ENCODE results near the gene PIK3R1.

The PIK3R1 gene

GRCh38 chr5:68215208-68215897 lies at the start of gene PIK3R1:
TSS of gene PIK3R1 (plus strand) at chr5:68215756. CDS start at chr5:68226676, 10,920 bp downstream.
- no peaks in the 10 kb centered on the region for H3K27me3 Mint-ChIP-seq

GRCh38 chr5:68167195-68167651 lies 48.3 kb upstream of the PIK3R1 start:
- Mint-ChIP-seq H3K27ac (peak overlapping the region in 1 of 2 donors; percentile 33), H3K27me3 (no peaks in the 10 kb centered on the region)

More at GRCh38 chr5:68215208-68215897, at the start of gene PIK3R1:
- DNase-seq: peak; percentile 95 to 96
- Mint-ChIP-seq H3K4me1 (peaks cover 40% of the 10 kb centered on the region), H3K27ac (peak within 1 kb of the TSS; percentile 96 to 98), H3K4me3 (peak within 1 kb of the TSS; percentile 93 to 98), H3K9me3 (peaks cover 9 to 21% of the 10 kb centered on the region in 2 donors)
- ATAC-seq: peak; percentile 89

DNA sequence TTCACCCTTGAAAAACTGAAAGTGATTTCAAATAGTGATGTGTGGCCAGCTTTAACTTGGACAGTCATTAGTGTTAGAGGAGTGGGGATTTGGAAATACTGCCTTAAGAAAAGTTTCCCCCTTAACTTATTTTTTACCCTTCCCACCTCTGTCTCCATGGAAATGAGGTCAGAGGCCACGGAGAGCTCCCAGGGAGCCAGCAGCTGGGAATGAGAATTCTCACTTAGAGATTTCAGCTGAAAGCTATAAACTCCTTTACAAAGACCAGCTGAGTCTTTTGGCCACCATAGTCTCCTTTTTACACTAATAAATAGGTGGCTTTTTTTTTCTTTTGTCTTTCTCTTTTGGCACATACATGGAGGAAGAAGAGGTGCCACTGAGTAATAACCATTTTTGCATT lies 45.7 kb upstream of the PIK3R1 start:
- H3K4me3 Mint-ChIP-seq: no peak overlapping the region
- DNase-seq: no peak

More at GRCh38 chr5:68167195-68167651, 48.3 kb upstream of the PIK3R1 start:
- no peaks in the 10 kb centered on the region for H3K4me1 Mint-ChIP-seq
- H3K4me3 Mint-ChIP-seq: no peak overlapping the region
- no peaks in the 10 kb centered on the region for H3K9me3 Mint-ChIP-seq
- DNase-seq: no peak
- no peak for ATAC-seq

DNA sequence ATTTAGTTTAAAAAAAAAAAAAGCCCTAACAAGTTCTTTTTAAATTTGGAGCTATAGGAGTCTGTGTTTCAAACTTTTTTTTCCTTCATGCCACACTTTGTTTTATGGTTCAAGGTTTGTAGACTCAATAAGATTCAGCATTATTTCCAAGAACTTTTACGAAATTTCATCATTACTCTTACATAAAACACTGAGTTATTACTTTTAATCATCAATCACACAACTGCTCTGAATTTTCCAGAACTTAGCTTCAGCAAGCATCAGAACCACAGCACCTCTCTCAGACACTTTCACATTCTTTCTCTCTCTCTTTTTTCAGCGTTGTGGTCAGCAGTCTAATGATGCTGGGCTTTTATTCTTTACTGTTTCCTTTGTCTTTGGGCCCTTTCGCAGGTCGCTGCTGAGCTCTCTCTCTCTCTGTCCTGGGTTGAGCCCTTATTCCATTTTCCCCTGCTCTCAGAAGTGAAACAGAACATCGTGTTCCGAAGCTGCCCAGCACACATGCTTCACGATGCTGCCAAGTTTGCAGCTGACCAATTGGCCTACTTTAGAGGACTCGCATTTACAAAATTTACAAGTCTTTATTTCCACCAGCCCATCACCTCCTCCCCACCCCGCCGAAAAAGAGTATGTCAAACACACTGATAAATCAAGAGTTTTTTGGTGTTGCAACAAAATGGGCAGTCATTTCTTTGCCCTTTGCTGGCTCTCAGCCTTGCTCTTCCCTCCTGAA lies 44.6 kb upstream of the PIK3R1 start:
- Mint-ChIP-seq H3K27ac (no peak overlapping the region), H3K4me3 (no peak overlapping the region), H3K27me3 (no peaks in the 10 kb centered on the region), H3K9me3 (no peaks in the 10 kb centered on the region), H3K4me1 (no peaks in the 10 kb centered on the region)
- ATAC-seq (no peak), DNase-seq (no peak)

More for the DNA sequence above, 45.7 kb upstream of the PIK3R1 start:
- no peaks in the 10 kb centered on the region for H3K9me3 Mint-ChIP-seq
- ATAC-seq: no peak
- H3K27ac Mint-ChIP-seq: no peak overlapping the region
- H3K4me1 Mint-ChIP-seq: no peaks in the 10 kb centered on the region
- no peaks in the 10 kb centered on the region for H3K27me3 Mint-ChIP-seq

GRCh38 chr5:68172314-68172713 lies 43.2 kb upstream of the PIK3R1 start:
- DNase-seq: no peak
- H3K4me1 Mint-ChIP-seq: no peaks in the 10 kb centered on the region
- no peak overlapping the region for H3K4me3 Mint-ChIP-seq
- H3K9me3 Mint-ChIP-seq: no peaks in the 10 kb centered on the region
- no peak overlapping the region for H3K27ac Mint-ChIP-seq
- H3K27me3 Mint-ChIP-seq: no peaks in the 10 kb centered on the region
- no peak for ATAC-seq

DNA sequence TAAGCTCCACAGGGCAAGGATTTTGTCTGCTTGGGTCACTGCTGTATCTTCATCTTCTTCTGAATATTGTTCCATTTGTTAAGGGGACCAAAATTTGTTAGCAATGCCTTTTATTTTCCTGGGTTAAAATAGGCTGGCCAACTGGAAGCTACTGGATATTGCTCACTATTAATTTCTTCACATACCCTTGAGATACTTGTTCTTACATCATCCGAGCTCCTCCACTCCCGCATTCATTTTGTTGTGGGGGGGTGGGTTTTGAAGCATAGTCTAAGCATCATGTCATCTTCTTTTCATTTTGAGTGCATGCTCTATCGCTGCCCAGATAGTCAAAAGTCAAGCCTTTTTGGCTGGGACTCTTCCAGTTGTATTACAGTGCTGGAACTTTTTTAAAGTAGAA lies 42.5 kb upstream of the PIK3R1 start:
- ATAC-seq (no peak), DNase-seq (no peak)
- Mint-ChIP-seq H3K9me3 (no peaks in the 10 kb centered on the region), H3K27ac (no peak overlapping the region), H3K4me3 (no peak overlapping the region), H3K27me3 (no peaks in the 10 kb centered on the region), H3K4me1 (no peaks in the 10 kb centered on the region)

- Mint-ChIP-seq H3K27ac (no peak overlapping the region), H3K9me3 (no peaks in the 10 kb centered on the region)
Observed at GRCh38 chr5:68176253-68176652, 39.3 kb upstream of the PIK3R1 start.

DNA sequence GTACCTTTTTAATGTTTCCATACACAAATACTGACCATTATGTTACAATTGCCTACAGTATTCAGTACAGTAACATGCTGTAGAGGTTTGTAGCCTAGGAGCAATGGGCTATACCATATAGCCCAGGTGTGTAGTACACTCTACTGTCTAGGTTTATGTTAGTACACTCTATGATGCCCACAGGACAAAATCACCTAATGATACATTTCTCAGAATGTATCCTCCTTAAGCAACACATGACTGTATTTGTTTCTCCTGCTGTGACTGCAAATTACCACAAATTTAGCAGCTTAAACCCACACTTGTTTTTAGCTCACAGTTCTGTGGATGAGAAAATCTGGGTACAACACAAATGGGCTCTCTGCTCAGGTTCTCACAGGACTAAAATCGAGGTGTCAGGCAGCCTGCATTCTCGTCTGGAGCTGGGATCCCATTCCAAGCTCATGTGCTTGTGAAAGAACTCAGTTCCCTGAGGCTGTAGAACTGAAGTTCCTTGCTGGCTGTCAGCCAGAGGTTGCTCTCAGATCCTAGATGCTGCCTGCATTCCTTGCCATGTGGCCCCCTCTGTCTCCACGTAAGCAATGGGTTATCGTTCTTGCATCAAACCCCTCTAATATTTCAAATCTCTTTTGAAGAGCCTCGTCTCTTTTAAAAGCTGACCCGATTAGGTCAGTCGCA lies 38.6 kb upstream of the PIK3R1 start:
- Mint-ChIP-seq H3K4me1 (peaks cover 6% of the 10 kb centered on the region), H3K27me3 (no peaks in the 10 kb centered on the region), H3K4me3 (no peak overlapping the region), H3K27ac (no peak overlapping the region), H3K9me3 (peaks cover 0 to 5% of the 10 kb centered on the region in 2 donors)
- no peak for DNase-seq
- ATAC-seq: no peak

More at GRCh38 chr5:68176253-68176652, 39.3 kb upstream of the PIK3R1 start:
- DNase-seq (no peak), ATAC-seq (no peak)
- Mint-ChIP-seq H3K27me3 (no peaks in the 10 kb centered on the region), H3K4me1 (peaks cover 6% of the 10 kb centered on the region), H3K4me3 (no peak overlapping the region)

DNA sequence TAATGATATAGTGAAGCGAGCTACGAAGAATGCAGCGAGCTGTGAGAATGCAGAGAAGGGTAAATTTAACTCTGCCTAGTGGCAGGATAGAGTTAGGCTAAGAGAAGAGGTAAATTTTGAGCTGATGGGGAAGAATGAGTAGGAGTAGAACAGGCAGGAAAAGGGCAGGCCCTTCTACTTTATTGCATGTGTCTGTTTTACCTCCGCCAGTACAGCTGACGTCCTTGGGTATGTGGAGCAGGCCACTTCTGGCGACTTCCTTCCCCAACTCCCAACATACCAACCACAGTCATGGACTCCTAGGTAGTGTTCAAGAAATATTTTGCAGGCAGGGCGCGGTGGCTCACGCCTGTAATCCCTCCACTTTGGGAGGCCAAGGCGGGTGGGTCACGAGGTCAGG lies 37.9 kb upstream of the PIK3R1 start:
- no peak for ATAC-seq
- Mint-ChIP-seq H3K4me1 (peaks cover 10% of the 10 kb centered on the region), H3K27me3 (no peaks in the 10 kb centered on the region), H3K27ac (no peak overlapping the region), H3K4me3 (no peak overlapping the region), H3K9me3 (peaks cover 0 to 6% of the 10 kb centered on the region in 2 donors)
- no peak for DNase-seq

- H3K4me3 Mint-ChIP-seq: no peak overlapping the region
- peak in 1 of 2 donors; percentile 37 for DNase-seq
- no peaks in the 10 kb centered on the region for H3K27me3 Mint-ChIP-seq
- peaks cover 11% of the 10 kb centered on the region for H3K4me1 Mint-ChIP-seq
- peak overlapping the region in 1 of 2 donors; percentile 27 for H3K27ac Mint-ChIP-seq
- ATAC-seq: peak; percentile 91
- peaks cover 0 to 6% of the 10 kb centered on the region in 2 donors for H3K9me3 Mint-ChIP-seq
Observed at GRCh38 chr5:68178579-68178978, 37.0 kb upstream of the PIK3R1 start.

DNA sequence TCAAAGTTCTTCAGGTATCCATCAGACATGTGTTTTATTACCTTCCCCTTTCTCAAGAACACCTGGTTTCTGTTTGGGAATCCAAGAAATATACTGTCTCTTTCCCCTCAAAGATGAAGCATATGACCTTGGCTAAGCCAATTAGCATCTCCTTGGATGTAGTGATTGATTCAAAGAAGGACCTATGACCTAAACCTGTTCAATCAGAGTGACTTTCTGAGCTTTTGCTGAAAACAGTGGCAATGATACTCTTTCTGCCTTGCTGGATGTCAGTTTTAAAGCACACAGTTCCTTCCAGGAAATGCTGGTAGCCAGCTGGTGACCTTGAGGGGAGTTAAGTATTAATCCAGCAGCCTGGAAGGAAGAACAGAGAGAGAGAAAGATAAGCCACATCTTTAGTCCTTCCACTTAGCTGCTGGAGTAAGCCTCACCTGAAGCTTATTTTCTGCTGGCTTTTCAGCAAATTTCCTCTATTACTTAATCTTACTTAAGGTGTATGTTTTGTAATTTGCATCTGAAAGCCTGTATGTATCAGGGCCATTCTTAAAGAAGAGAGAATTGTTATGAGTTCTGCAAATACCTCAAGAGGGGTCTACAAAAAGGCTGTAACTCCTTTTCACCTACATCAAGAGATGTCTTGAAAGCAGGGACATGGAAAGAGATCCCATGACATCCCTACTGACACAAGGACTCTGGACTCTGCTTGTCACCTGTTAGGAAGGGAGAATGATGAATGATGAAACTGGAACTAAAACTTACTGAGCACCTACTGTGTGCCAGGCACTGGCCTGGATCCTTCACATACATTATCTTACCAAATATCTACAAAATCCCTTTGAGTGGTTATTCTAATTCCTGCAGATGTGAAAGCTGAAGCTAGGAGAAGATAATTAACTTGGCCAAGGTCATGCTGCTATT lies 35.2 kb upstream of the PIK3R1 start:
- Mint-ChIP-seq H3K4me1 (peaks cover 11% of the 10 kb centered on the region), H3K27ac (no peak overlapping the region), H3K27me3 (no peaks in the 10 kb centered on the region), H3K4me3 (no peak overlapping the region), H3K9me3 (peaks cover 0 to 6% of the 10 kb centered on the region in 2 donors)
- ATAC-seq: no peak
- no peak for DNase-seq

DNA sequence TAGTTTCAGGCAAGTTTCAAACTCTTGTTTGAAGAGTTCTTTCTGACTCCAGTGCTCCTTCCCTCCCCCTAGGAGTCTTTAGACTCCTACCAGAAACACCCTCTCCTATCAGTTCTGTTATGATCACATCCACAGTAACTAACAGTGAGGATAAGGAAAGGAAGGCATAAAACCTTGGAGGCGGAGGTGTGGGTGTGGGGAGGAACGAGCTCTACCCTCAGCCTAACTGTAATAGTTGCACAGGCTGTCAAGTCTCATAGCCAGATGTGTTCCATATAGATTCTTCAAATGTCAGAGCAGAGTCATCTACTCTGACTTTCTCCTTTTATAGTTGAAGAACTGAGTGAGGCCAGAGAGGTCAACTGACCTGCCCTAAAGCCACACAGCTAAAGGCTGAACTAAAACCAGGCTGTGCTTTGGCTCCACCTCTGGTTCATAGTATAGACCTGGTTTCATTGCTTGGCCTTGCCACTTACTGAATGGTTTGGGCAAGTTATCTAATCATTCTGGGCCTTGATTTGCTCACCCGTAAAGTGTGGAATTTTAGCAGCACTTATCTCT lies 34.4 kb upstream of the PIK3R1 start:
- Mint-ChIP-seq H3K27ac (no peak overlapping the region), H3K4me3 (no peak overlapping the region), H3K4me1 (peaks cover 11% of the 10 kb centered on the region), H3K9me3 (peaks cover 0 to 6% of the 10 kb centered on the region in 2 donors), H3K27me3 (no peaks in the 10 kb centered on the region)
- no peak for ATAC-seq
- DNase-seq: no peak

- ATAC-seq: no peak
- peaks cover 11% of the 10 kb centered on the region for H3K4me1 Mint-ChIP-seq
Observed at GRCh38 chr5:68182094-68182493, 33.5 kb upstream of the PIK3R1 start.

DNA sequence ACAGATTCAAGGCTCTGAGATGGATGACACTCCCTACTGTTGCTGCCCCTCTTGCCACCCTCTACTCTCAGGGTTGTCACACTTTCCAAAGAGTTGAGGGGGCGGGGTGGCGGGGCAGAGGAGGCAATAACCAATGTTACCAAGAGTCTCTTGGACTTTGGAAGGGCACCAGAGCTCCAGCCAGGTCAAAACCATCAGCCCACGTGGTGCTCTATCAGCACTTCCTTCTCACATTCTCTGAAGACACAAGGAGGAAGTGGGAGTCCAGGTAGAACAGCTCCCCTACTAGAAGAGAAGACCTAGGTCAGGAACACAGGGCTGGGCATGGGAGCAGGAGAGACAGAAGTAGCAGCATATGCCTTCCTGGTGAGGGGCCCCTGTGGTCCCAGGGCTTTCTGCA lies 33.0 kb upstream of the PIK3R1 start:
- H3K4me3 Mint-ChIP-seq: no peak overlapping the region
- H3K27me3 Mint-ChIP-seq: no peaks in the 10 kb centered on the region
- DNase-seq: no peak
- no peak overlapping the region for H3K27ac Mint-ChIP-seq
- no peak for ATAC-seq
- peaks cover 0 to 6% of the 10 kb centered on the region in 2 donors for H3K9me3 Mint-ChIP-seq
- peaks cover 11% of the 10 kb centered on the region for H3K4me1 Mint-ChIP-seq

More at GRCh38 chr5:68182094-68182493, 33.5 kb upstream of the PIK3R1 start:
- H3K27ac Mint-ChIP-seq: peak overlapping the region in 1 of 2 donors; percentile 75
- no peak for DNase-seq
- peaks cover 0 to 6% of the 10 kb centered on the region in 2 donors for H3K9me3 Mint-ChIP-seq
- H3K27me3 Mint-ChIP-seq: no peaks in the 10 kb centered on the region
- H3K4me3 Mint-ChIP-seq: no peak overlapping the region
